HG03280 (cell line): ENCODE measurements around the gene PPIB.
A peak's percentile ranks its signal among the peaks of the same experiment; 100 is the strongest.
"Not testable (repeated sequence)": the region's sequence is repeated elsewhere in the genome, so short reads cannot be mapped to it uniquely, and the experiment has no call there.

Source experiments
- ATAC-seq: cut with Tn5 transposase; IDR thresholded peaks from one replicate; pipeline ENCODE4 v1.9.1; 2021; ENCODE audit warnings: mild to moderate bottlenecking, moderate library complexity; ENCODE audit not compliant: unreplicated experiment

The PPIB gene

DNA sequence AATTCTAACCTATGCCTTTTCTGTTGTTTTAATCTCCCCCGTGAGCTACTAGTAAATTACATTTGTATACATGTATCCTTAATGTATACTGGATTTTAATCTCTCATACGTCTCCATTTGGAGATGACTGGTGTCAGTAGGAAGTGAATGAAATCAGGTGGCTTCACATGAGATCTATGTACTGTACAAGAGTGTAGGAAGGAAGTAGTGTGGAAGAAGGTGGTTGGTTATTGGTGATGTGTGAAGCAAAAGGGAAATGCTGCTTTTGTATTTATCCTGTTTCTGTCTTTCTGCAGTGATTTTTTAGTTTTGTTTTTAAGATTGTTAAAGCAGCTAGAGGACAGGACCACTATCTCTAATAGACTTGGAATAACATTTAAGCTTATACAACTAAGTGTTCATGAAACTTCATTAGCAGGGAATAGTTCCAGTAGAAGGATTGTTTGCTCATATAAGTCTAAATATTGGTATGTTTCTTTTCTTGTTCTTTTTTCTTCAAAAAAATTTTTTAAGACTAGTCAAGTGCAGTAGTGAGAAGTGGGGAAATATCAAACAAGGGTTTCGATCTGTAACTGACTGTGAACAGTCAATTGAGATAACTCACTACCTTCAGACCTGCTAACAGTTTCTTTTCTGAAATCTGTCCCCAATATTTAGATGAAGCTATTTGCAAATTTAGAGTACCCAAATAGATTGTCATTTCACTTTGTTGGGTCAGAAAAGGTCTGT is 51.7 kb downstream of the PPIB start:
- peak; percentile 45 for ATAC-seq

DNA sequence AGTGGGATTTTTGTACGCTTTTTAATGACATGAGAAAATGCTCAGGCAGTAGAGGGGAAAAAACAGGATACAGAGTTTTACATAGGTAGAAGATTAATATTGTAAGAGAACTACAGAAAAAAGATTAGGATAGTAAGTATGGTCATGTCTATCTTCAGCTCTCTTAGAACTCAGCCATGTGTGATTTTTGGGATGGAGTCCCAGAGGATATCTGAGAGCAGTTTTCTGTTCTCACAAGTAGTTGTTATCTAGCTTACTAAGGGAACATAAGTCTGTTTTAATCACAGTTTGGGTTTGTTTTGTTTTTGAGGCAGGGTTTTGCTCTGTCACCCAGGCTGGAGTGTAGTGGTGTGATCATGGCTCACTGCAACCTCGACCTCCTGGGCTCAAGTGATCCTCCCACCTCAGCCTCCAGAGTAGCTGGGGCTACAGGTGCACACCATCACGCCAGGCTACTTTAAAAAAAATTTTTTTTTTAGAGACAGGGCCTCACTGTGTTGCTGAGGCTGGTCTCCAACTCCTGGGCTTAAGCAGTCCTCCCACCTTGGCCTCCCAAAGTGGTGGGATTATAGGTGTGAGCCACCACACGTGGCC is 52.6 kb downstream of the PPIB start:
- not testable (repeated sequence) for ATAC-seq

DNA sequence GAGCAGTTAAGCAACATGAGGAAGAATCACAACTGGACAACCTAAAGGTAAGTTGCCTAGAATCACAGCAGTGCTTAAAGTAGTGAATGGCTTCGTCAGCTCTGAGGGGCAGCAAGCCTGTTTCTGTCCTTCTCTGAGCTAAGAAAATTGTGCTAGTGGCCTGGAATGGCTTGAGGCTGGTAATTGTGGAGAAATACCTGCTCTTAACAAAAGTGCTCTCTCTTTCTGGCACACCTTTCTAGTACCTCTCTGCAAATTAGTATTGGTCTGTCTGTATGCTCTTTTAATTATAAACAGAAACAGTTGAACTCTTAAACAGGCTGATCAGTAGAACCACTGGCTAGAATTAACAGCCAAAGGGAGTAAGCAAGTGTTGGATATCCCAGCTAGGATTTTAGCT is 55.5 kb downstream of the PPIB start:
- no peak for ATAC-seq
